VCaP (cell line): Measurements from ENCODE around the gene F11.
"Not testable (repeated sequence)": the region's sequence is repeated elsewhere in the genome, so short reads cannot be mapped to it uniquely, and the experiment has no call there.

Source experiments
- H3K27ac ChIP-seq: fragments of 450-650 bp; 2 replicates; pipeline ENCODE4 v1.5.1; 2017
- TF ChIP-seq, protein P1 (sequence below): fragments of 450-650 bp; conservative IDR thresholded peaks from 2 replicates; pipeline ENCODE4 v1.5.1; 2017; ENCODE audit warnings: mild to moderate bottlenecking, moderate library complexity

The F11 gene

GRCh38 chr4:186243331-186243730, 22.7 kb upstream of the F11 start:
- TF ChIP-seq, protein P1, sequence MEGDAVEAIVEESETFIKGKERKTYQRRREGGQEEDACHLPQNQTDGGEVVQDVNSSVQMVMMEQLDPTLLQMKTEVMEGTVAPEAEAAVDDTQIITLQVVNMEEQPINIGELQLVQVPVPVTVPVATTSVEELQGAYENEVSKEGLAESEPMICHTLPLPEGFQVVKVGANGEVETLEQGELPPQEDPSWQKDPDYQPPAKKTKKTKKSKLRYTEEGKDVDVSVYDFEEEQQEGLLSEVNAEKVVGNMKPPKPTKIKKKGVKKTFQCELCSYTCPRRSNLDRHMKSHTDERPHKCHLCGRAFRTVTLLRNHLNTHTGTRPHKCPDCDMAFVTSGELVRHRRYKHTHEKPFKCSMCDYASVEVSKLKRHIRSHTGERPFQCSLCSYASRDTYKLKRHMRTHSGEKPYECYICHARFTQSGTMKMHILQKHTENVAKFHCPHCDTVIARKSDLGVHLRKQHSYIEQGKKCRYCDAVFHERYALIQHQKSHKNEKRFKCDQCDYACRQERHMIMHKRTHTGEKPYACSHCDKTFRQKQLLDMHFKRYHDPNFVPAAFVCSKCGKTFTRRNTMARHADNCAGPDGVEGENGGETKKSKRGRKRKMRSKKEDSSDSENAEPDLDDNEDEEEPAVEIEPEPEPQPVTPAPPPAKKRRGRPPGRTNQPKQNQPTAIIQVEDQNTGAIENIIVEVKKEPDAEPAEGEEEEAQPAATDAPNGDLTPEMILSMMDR = no peak
- no peak overlapping the region for H3K27ac ChIP-seq

DNA sequence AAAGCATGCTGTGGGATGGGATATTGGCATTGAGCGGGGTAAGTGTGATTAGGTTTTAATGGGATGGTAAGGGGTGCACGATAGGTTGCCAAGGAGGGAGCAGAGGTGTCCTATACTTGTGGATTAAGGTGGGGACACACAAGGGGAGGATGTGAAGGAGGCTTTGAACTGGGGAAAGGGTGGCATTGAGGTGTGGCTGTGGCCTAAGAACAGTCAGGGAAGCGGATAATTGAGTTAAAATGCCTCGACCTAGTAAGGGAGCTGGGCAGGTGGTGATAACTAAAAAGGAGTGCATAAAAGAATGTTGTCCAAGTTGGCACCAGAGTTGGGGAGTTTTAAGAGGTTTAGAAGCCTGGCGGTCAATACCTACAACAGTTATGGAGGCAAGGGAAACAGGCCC, 21.2 kb upstream of the F11 start:
- H3K27ac ChIP-seq = no peak overlapping the region
- TF ChIP-seq, protein P1 = no peak

DNA sequence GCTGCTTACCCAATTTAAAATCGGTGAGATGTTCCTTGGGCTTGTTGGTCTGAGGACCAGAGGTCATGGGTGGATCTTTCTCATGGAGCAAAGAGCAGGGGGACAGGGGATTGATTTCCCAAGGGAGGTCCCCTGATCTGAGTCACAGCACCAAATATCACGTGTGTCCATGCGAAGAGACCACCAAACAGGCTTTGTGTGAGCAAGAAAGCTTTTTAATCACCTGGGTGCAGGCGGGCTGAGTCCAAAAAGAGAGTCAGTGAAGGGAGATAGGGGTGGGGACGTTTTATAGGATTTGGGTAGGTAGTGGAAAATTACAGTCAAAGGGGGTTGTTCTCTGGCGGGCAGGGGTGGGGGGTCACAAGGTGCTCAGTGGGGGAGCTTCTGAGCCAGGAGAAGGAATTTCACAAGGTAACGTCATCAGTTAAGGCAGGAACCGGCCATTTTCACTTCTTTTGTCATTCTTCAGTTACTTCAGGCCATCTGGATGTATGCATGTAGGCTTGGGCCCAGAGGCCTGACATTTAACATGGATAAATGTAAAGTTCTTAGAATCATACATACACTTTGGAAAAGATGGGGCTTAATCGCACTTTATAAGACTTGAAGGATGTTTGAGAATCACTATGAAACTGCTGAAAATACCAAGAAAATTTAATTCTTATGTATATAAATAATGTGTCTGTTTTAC, 18.8 kb upstream of the F11 start:
- not testable (repeated sequence) for H3K27ac ChIP-seq

- TF ChIP-seq, protein P1 = no peak
- no peak overlapping the region for H3K27ac ChIP-seq
Observed at GRCh38 chr4:186248643-186249042, 17.3 kb upstream of the F11 start.

DNA sequence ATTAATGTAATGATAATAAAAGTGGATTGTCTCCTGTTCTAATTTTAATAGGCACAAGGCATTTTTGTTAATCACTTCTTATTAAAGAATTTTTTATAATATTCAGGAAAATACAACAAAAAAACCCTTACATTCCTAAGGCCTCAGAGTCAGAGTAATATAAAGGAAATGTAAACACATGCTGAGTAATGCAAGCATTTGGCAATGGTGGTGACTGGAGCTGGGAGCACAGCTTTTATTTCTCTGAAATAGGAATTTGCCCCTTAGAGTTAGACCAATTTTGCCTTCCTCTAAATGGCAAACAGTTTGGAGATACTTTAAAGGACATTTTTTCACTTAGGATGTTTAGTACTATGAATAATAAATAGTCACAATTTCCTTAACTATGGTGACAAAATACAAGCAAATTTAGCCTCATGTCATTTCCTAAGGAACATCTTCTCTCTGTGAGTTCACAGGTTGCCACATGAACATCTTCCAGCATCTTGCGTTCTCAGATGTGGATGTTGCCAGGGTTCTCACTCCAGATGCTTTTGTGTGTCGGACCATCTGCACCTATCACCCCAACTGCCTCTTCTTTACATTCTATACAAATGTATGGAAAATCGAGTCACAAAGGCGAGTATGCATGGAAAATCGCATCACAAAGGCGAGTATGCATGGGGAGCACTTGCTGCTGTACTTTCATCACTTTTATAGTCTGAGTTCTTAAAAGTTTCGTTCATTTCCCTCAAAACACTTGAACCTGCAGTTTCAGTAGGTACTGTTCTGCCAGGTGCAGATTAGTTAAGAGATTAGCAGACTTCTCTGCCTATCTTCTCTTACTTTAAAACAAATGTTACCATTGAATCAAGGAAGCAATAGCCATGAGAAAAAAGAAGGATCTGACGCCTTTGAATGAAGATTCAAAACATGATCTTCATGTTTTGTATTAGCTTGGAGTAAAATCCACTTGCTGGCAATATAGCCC, 15.9 kb upstream of the F11 start:
- TF ChIP-seq, protein P1 = no peak
- no peak overlapping the region for H3K27ac ChIP-seq

DNA sequence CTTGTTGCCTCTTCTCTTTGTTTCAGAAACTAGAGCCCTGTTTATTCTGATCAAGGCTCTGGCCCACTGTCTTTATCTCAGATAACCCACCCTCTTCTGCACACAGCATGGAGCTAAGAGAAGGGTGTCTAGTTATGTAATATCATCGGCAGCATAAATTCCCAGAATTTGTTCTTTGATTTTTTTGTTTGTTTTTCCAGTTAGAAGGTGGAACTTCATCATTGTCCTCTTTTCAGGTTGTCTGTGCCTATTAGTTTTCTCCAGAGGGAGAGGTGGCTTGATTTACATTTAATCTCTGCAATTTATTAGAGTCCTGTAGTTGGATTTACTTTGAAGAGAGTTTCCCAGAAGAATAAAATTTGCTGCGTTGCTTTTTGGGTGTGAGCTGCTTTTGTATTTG, 15.2 kb upstream of the F11 start:
- no peak overlapping the region for H3K27ac ChIP-seq
- TF ChIP-seq, protein P1 = no peak

- H3K27ac ChIP-seq = no peak overlapping the region
- TF ChIP-seq, protein P1 = no peak
Observed at GRCh38 chr4:186255122-186255521, 10.9 kb upstream of the F11 start.
